Stomach (tissue), 9 donors: Measurements from ENCODE around the gene TNFRSF25. TPM values are rescaled to one million over a fixed set of nuclear protein-coding genes. Genes with fewer than 3 reads are reported as not detected.

Source experiments
- DNase-seq, 2 donors: peaks; one replicate each; pipeline versions ENCODE4 v3.0.0 to v3.0.0-alpha.2; 2013 to 2019
- H3K27ac ChIP-seq, 5 donors: fragments of 200-600 bp in 4 of 5; sonication (generic) in 4 of 5; one replicate each; pipeline ENCODE4 v1.5.1; 2013 to 2019; ENCODE audit warnings: mild to moderate bottlenecking in 1 of 5, moderate library complexity in 1 of 5
- H3K27me3 ChIP-seq, 3 donors: fragments of 200-600 bp; sonication (generic); one replicate each; pipeline ENCODE4 v1.5.1; 2017 to 2019; ENCODE audit warnings: mixed run types in 1 of 3
- H3K36me3 ChIP-seq, 4 donors: fragments of 200-600 bp; sonication (generic); 1 replicate in 3 of 4; 2 replicates in 1 of 4; pipeline ENCODE4 v1.5.1; 2016 to 2019
- H3K4me1 ChIP-seq, 4 donors: fragments of 200-600 bp; sonication (generic); one replicate each; pipeline ENCODE4 v1.5.1; 2016 to 2019
- H3K4me3 ChIP-seq, 4 donors: fragments of 200-600 bp; sonication (generic) in 3 of 4; one replicate each; pipeline ENCODE4 v1.5.1; 2016 to 2019; ENCODE audit warnings: mild to moderate bottlenecking in 1 of 4
- H3K9me3 ChIP-seq, 4 donors: fragments of 200-600 bp; sonication (generic); one replicate each; pipeline ENCODE4 v1.5.1; 2016 to 2019
- CTCF ChIP-seq, 7 experiments: fragments of 450-650 bp in 4 of 7; fragments of 200-600 bp in 3 of 7; sonication (generic) in 3 of 7; IDR thresholded peaks; one replicate each; pipeline ENCODE4 v1.5.1; 2016 to 2019; ENCODE audit warnings: antibody characterized with exemption in 7 of 7, control low read depth in 2 of 7, mild to moderate bottlenecking in 1 of 7
- EP300 ChIP-seq: sonication (generic); formaldehyde crosslinking; IDR thresholded peaks from one replicate; pipeline ENCODE4 v1.6.1; 2017; ENCODE audit warnings: antibody characterized with exemption
- POLR2A ChIP-seq, 4 donors: fragments of 450-650 bp; IDR thresholded peaks; one replicate each; pipeline ENCODE4 v1.6.1; 2016; ENCODE audit warnings: antibody characterized with exemption in 4 of 4, control low read depth in 2 of 4, mild to moderate bottlenecking in 1 of 4, moderate library complexity in 1 of 4
- POLR2AphosphoS5 ChIP-seq, 3 donors: sonication (generic); formaldehyde crosslinking; IDR thresholded peaks; one replicate each; pipeline ENCODE4 v1.6.1; 2016; ENCODE audit warnings: antibody characterized with exemption in 3 of 3
- whole genome bisulfite sequencing, 5 donors: extraction: QIAGEN DNeasy Blood & Tissue Kit in 3 of 5; methylation state at CpG; one replicate each; pipeline versions ENCODE4 v1.1.5 to v1.1.7; 2013 to 2018; 5-methylcytosine and 5-hydroxymethylcytosine counted together
- intact Hi-C: fragments of 100-400 bp; cut with DNase I; formaldehyde crosslinking; loops from one replicate; pipeline ENCODE4 v1.15.1; 2023; ENCODE audit warnings: low total_unique reads
- polyA plus RNA-seq, 3 donors: library from polyadenylated mRNA; stranded (reverse); fragments of 200-250 nt; gene quantifications; one replicate each; pipeline ENCODE4 v1.2.3, GENCODE V29; 2013
- total RNA-seq, 5 donors: library from RNA; depleted of rRNA; stranded (reverse); fragments of >200 nt; gene quantifications; one replicate each; pipeline versions ENCODE4 v1.1.0 to v1.2.3, GENCODE V29; 2014 to 2016
- donor health status: healthy with polysubstance abuse.
- donor health status: Bipolar disorder and iron deficiency.
- donor health status: healthy.

TNFRSF25 gene
- total and polyA plus RNA-seq, 8 donors, result 2.7 to 215 (median 15.2) TPM

- DNase-seq, result no peak
- 5 to 23% (median 6%) methylated on average over 8 to 69 of the region's 69 CpGs for WGBS, 5 donors
- Histone ChIP-seq H3K9me3 (no peaks in the 10 kb centered on the region), H3K36me3 (no peaks in the 10 kb centered on the region), H3K4me1 (peaks cover 34 to 49% (median 46%) of the 10 kb centered on the region in 4 donors), H3K27ac (no peak overlapping the region), H3K4me3 (peak overlapping the region; percentile 39 to 56 (median 43)), H3K27me3 (peaks cover 32 to 100% (median 97%) of the 10 kb centered on the region in 3 donors)
- TF ChIP-seq EP300 (no peak), CTCF (IDR thresholded peaks at IDR 0.05) (no peak), POLR2AphosphoS5 (IDR thresholded peaks at IDR 0.05) (no peak), POLR2A (IDR thresholded peaks at IDR 0.05) (no peak)
- intact Hi-C loops, result no loop called here
Measured at GRCh38 chr1:6418668-6419396, 47.1 kb downstream of the TNFRSF25 start.

GRCh38 chr1:6417961-6418667 is 47.9 kb downstream of the TNFRSF25 start:
- Histone ChIP-seq H3K4me1 (peaks cover 27 to 42% (median 39%) of the 10 kb centered on the region in 4 donors), H3K27ac (no peak overlapping the region), H3K27me3 (peaks cover 31 to 100% (median 92%) of the 10 kb centered on the region in 3 donors), H3K9me3 (no peaks in the 10 kb centered on the region), H3K36me3 (no peaks in the 10 kb centered on the region), H3K4me3 (peak overlapping the region in 1 of 4 donors; percentile 56)
- DNase-seq, result no peak
- 54 to 85% (median 56%) methylated on average over 4 to 8 of the region's 8 CpGs for WGBS, 5 donors
- intact Hi-C loops, result no loop called here
- no peak for TF ChIP-seq POLR2A (IDR thresholded peaks at IDR 0.05)
- TF ChIP-seq EP300, result no peak
- no peak for TF ChIP-seq CTCF (IDR thresholded peaks at IDR 0.05)
- no peak for TF ChIP-seq POLR2AphosphoS5 (IDR thresholded peaks at IDR 0.05)

- H3K36me3 ChIP-seq, result no peaks in the 10 kb centered on the region
- H3K9me3 ChIP-seq, result no peaks in the 10 kb centered on the region
- no peak for TF ChIP-seq POLR2AphosphoS5 (IDR thresholded peaks at IDR 0.05)
- no peak for TF ChIP-seq CTCF (IDR thresholded peaks at IDR 0.05)
- intact Hi-C loops, result no loop called here
- no peak overlapping the region for H3K4me3 ChIP-seq
- DNase-seq, result no peak
- peaks cover 31 to 100% (median 81%) of the 10 kb centered on the region in 3 donors for H3K27me3 ChIP-seq
- 86 to 100% (median 88%) methylated on average over 1 to 5 of the region's 5 CpGs for WGBS, 5 donors
- H3K27ac ChIP-seq, result no peak overlapping the region
- peaks cover 25 to 36% (median 35%) of the 10 kb centered on the region in 4 donors for H3K4me1 ChIP-seq
Measured at GRCh38 chr1:6416906-6417305, 49.1 kb downstream of the TNFRSF25 start.

GRCh38 chr1:6416295-6416656 is 49.7 kb downstream of the TNFRSF25 start:
- no peak overlapping the region for H3K4me3 ChIP-seq
- H3K27ac ChIP-seq, result no peak overlapping the region
- no peak for TF ChIP-seq CTCF (IDR thresholded peaks at IDR 0.05)
- TF ChIP-seq POLR2A (IDR thresholded peaks at IDR 0.05), result no peak
- TF ChIP-seq POLR2AphosphoS5 (IDR thresholded peaks at IDR 0.05), result no peak
- TF ChIP-seq EP300, result no peak
- intact Hi-C loops, result no loop called here
- no peaks in the 10 kb centered on the region for H3K36me3 ChIP-seq
- H3K27me3 ChIP-seq, result peaks cover 31 to 100% (median 75%) of the 10 kb centered on the region in 3 donors
- H3K9me3 ChIP-seq, result no peaks in the 10 kb centered on the region
- WGBS, 5 donors, result 70 to 80% (median 78%) methylated on average over 8 of the region's 8 CpGs
- no peak for DNase-seq
- peaks cover 25 to 36% (median 35%) of the 10 kb centered on the region in 4 donors for H3K4me1 ChIP-seq
